Hepatocyte (in vitro differentiated cells): ENCODE results near the gene IL11RA. TPM values are rescaled to one million over a fixed set of nuclear protein-coding genes. Genes with fewer than 3 reads are reported as not detected.

ENCODE experiments used
- DNase-seq: peaks from one replicate; pipeline ENCODE4 v3.0.0-alpha.2; 2016; ENCODE audit warnings: low spot score
- H2AFZ ChIP-seq: fragments of 200-600 bp; sonication (generic); 2 replicates; pipeline ENCODE4 v1.6.0; 2016; ENCODE audit warnings: antibody characterized with exemption, mild to moderate bottlenecking
- H3K27ac ChIP-seq: fragments of 200-600 bp; sonication (generic); 2 replicates; pipeline ENCODE4 v1.5.1; 2016; ENCODE audit warnings: mild to moderate bottlenecking
- H3K27me3 ChIP-seq: fragments of 200-600 bp; sonication (generic); 2 replicates; pipeline ENCODE4 v1.6.1; 2016
- H3K36me3 ChIP-seq: fragments of 200-600 bp; sonication (generic); replicated peaks from 2 replicates; pipeline ENCODE4 v1.5.1; 2016; ENCODE audit warnings: low read depth; ENCODE audit not compliant: insufficient read depth
- H3K4me1 ChIP-seq: fragments of 200-600 bp; sonication (generic); 2 replicates; pipeline ENCODE4 v1.5.1; 2016; ENCODE audit warnings: mild to moderate bottlenecking, moderate library complexity; ENCODE audit not compliant: insufficient read depth
- H3K4me2 ChIP-seq: fragments of 200-600 bp; sonication (generic); 2 replicates; pipeline ENCODE4 v1.6.0; 2016
- H3K4me3 ChIP-seq: fragments of 200-600 bp; sonication (generic); 2 replicates; pipeline ENCODE4 v1.5.1; 2016; ENCODE audit warnings: mild to moderate bottlenecking
- H3K79me2 ChIP-seq: fragments of 200-600 bp; sonication (generic); 2 replicates; pipeline ENCODE4 v1.6.0; 2017; ENCODE audit warnings: mild to moderate bottlenecking
- H3K9me2 ChIP-seq: fragments of 200-600 bp; sonication (generic); replicated peaks from 2 replicates; pipeline ENCODE4 v1.6.0; 2017; ENCODE audit warnings: mild to moderate bottlenecking; ENCODE audit not compliant: insufficient read depth
- H3K9me3 ChIP-seq: fragments of 200-600 bp; sonication (generic); 2 replicates; pipeline ENCODE4 v1.5.1; 2016; ENCODE audit warnings: low read depth, mild to moderate bottlenecking
- H4K20me1 ChIP-seq: fragments of 200-600 bp; sonication (generic); 2 replicates; pipeline ENCODE4 v1.6.0; 2016; ENCODE audit warnings: mild to moderate bottlenecking; ENCODE audit not compliant: insufficient read depth, poor library complexity, severe bottlenecking
- EZH2 ChIP-seq: fragments of 200-600 bp; sonication (generic); IDR thresholded peaks from 2 replicates; pipeline ENCODE4 v1.6.1; 2016; ENCODE audit warnings: antibody characterized with exemption, mild to moderate bottlenecking, borderline replicate concordance
- EZH2phosphoT487 ChIP-seq: fragments of 200-600 bp; sonication (generic); IDR thresholded peaks from one replicate; pipeline ENCODE4 v1.6.1; 2018; ENCODE audit warnings: antibody characterized with exemption, mild to moderate bottlenecking, low read depth, moderate library complexity; ENCODE audit not compliant: unreplicated experiment, severe bottlenecking
- WGBS: methylation state at CpG from one replicate; pipeline ENCODE4 v1.1.6; 2016; ENCODE audit warnings: low lambda C conversion rate; ENCODE audit errors: missing lambda C conversion rate; 5-methylcytosine and 5-hydroxymethylcytosine counted together
- polyA plus RNA-seq: library from polyadenylated mRNA; unstranded; fragments of >200 nt; fragmentation: Nextera tagmentation; extraction: Ambion mirVana; gene quantifications from 2 replicates; pipeline ENCODE4 v1.2.1, GENCODE V29; 2016
- total RNA-seq: library from RNA; depleted of rRNA; stranded (reverse); fragments of >200 nt; gene quantifications from 2 replicates; pipeline ENCODE4 v1.2.3, GENCODE V29; 2014
- TF ChIP-seq, protein P1 (sequence below): fragments of 200-600 bp; sonication (generic); IDR thresholded peaks from 2 replicates; pipeline ENCODE4 v1.5.1; 2016; ENCODE audit warnings: antibody characterized with exemption, mild to moderate bottlenecking; ENCODE audit not compliant: poor library complexity

IL11RA gene
- total and polyA plus RNA-seq, 2 experiments from 2014 or later, result 74.6 to 97.2 TPM

DNA sequence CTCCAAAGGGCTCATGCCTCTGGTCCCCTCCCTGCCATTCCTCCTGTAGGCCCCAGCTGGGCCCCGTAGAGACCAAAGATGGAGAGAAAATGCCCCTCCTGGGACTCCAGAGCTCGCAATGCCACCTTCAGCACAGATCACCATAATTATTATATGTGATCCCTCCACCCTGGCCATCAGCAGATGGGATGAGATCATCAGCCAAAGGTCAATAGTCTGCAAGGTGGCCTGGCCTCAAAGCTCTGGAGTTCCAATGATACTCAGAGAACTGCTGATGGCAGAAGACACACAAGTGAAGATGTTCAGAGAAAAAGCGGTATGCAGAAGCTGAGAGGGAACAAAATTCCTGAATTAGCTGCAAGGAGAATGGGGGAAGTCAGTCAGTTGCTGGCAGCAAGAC is 45.1 kb upstream of the IL11RA start:
- 83% methylated on average over 3 of the region's 3 CpGs for WGBS
- peaks cover 9% of the 10 kb centered on the region for H3K4me1 ChIP-seq
- no peaks in the 10 kb centered on the region for H3K9me3 ChIP-seq
- H3K27me3 ChIP-seq, result no peaks in the 10 kb centered on the region
- H3K27ac ChIP-seq, result peak overlapping the region; percentile 67
- no peaks in the 10 kb centered on the region for H3K36me3 ChIP-seq
- TF ChIP-seq EZH2, result no peak
- TF ChIP-seq, protein P1, sequence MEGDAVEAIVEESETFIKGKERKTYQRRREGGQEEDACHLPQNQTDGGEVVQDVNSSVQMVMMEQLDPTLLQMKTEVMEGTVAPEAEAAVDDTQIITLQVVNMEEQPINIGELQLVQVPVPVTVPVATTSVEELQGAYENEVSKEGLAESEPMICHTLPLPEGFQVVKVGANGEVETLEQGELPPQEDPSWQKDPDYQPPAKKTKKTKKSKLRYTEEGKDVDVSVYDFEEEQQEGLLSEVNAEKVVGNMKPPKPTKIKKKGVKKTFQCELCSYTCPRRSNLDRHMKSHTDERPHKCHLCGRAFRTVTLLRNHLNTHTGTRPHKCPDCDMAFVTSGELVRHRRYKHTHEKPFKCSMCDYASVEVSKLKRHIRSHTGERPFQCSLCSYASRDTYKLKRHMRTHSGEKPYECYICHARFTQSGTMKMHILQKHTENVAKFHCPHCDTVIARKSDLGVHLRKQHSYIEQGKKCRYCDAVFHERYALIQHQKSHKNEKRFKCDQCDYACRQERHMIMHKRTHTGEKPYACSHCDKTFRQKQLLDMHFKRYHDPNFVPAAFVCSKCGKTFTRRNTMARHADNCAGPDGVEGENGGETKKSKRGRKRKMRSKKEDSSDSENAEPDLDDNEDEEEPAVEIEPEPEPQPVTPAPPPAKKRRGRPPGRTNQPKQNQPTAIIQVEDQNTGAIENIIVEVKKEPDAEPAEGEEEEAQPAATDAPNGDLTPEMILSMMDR, result no peak
- no peak for TF ChIP-seq EZH2phosphoT487
- H2AFZ ChIP-seq, result no peak overlapping the region
- peaks cover 13% of the 10 kb centered on the region for H3K79me2 ChIP-seq
- peak; percentile 48 for DNase-seq
- H3K4me3 ChIP-seq, result no peak overlapping the region
- H3K9me2 ChIP-seq, result no peaks in the 10 kb centered on the region
- H4K20me1 ChIP-seq, result no peaks in the 10 kb centered on the region
- no peak overlapping the region for H3K4me2 ChIP-seq

DNA sequence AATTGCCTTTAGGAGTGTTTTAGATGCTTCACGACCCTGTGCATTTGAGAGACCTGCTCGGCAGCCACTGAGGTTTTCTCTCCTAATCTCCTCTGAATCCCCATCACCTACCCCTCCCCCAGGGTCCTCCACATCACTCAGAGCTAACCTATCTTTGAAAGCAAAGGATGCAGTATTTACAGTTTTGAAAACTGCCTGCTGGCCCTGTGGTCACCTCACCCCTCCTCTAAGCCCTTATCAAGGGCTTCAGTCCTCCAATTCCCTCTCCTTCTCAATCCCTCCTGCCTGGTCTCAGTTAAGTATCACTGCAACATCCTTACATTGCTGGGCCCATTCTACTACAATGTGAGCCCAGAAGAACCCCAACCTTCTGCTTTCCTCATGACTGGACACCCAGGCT is 44.7 kb upstream of the IL11RA start:
- H3K36me3 ChIP-seq, result no peaks in the 10 kb centered on the region
- no peaks in the 10 kb centered on the region for H3K27me3 ChIP-seq
- no peaks in the 10 kb centered on the region for H3K9me3 ChIP-seq
- no peaks in the 10 kb centered on the region for H4K20me1 ChIP-seq
- no peak overlapping the region for H3K4me3 ChIP-seq
- peak overlapping the region; percentile 67 for H3K27ac ChIP-seq
- TF ChIP-seq, protein P1, result no peak
- TF ChIP-seq EZH2 (no peak), EZH2phosphoT487 (no peak)
- peaks cover 13% of the 10 kb centered on the region for H3K79me2 ChIP-seq
- H3K4me2 ChIP-seq, result no peak overlapping the region
- DNase-seq, result no peak
- 38% methylated on average over 2 of the region's 2 CpGs for WGBS
- no peaks in the 10 kb centered on the region for H3K9me2 ChIP-seq
- peaks cover 9% of the 10 kb centered on the region for H3K4me1 ChIP-seq
- no peak overlapping the region for H2AFZ ChIP-seq

DNA sequence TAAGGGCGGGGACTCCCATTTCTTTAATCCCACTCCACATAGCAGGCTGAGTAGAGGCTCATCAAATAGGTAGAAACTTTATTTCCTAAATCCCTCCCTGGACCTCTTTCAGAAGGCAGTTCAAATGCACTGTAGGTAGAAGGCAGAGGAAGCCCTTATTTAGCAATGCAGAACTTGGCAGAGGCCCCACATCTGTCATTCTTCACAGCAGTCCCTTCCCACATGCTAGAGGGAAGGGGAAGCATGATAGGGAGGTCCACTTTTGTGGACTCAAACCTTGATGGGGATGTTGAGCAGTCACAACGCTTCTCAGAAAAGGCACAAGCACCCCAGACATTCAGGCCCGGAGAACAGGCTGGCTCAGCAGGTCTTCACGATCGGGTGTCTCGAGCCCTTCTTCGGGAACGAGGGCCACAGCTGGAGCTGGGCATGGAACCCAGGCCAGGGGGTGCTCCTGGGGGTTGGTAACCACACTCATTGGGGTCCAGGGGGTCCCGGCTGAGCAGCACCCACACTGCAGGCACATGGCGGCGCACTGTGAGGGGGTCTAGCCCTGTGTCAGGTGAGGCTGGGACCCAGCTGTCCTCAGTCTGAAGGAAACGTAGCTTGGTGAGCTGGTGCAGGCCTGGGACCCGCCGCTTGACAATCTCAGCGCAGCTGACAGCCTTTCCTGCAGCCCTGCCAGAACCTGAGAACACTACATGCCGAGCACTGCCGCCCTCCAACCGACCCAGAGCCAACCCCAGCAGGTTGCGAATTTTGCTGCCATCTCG is 41.4 kb upstream of the IL11RA start:
- Histone ChIP-seq H3K36me3 (no peaks in the 10 kb centered on the region), H3K9me2 (no peaks in the 10 kb centered on the region), H3K4me3 (no peak overlapping the region), H3K27ac (no peak overlapping the region), H2AFZ (no peak overlapping the region), H3K4me2 (peak overlapping the region; percentile 92), H3K9me3 (no peaks in the 10 kb centered on the region), H3K4me1 (peaks cover 9% of the 10 kb centered on the region), H3K27me3 (no peaks in the 10 kb centered on the region), H4K20me1 (no peaks in the 10 kb centered on the region), H3K79me2 (peaks cover 13% of the 10 kb centered on the region)
- WGBS, result 93% methylated on average over 18 of the region's 20 CpGs
- no peak for DNase-seq
- TF ChIP-seq EZH2phosphoT487 (no peak), EZH2 (no peak)
- TF ChIP-seq, protein P1, result no peak
